K562 (cell line): ENCODE measurements around the gene LTBP1. TPM values are rescaled to one million over a fixed set of nuclear protein-coding genes. Genes with fewer than 3 reads are reported as not detected.
A peak's percentile ranks its signal among the peaks of the same experiment; 100 is the strongest.

ENCODE experiments used
- ATAC-seq: fragments of 200-7000 bp; cut with Tn5 transposase; 3 replicates; pipeline ENCODE4 v1.9.1; 2020; ENCODE audit warnings: moderate library complexity
- BruUV-seq: library from RNA; stranded (reverse); fragments of 400-500 nt; replicated peaks from 2 replicates; lab custom pipeline; 2021; lab: Mats Ljungman, UMichigan
- CTCF ChIA-PET: fragments of 300-600 bp; formaldehyde crosslinking; extraction: SDS; loops from one replicate; lab custom pipeline; 2021; ENCODE audit warnings: low intra/inter-chr PET ratio; lab: Yijun Ruan, JAX
- POLR2A ChIA-PET: fragments of 300-600, 350-650 bp; sonication (Branson Sonifier 250); formaldehyde crosslinking; extraction: SDS; loops from one replicate; lab custom pipeline; 2021; ENCODE audit warnings: antibody characterized with exemption, inconsistent platforms; lab: Yijun Ruan, JAX
- DNase-seq, 4 experiments: peaks; one replicate each; pipeline versions ENCODE4 v3.0.0 to v3.0.0-alpha.2; 2011 to 2018; ENCODE audit warnings: low spot score in 3 of 4, mixed read lengths in 3 of 4; ENCODE audit errors: extremely low read depth in 1 of 4
- FAIRE-seq: peaks from 2 replicates; lab custom pipeline; 2011; peaks lifted over from hg19 to GRCh38; lab: Jason Lieb, UNC
- H2AFZ ChIP-seq: 2 replicates; pipeline ENCODE4 v1.6.0; 2011; ENCODE audit warnings: low read depth, low read length, control low read depth, inconsistent platforms
- H3K27ac ChIP-seq: fragments of 200-600 bp; 3 replicates; pipeline ENCODE4 v1.8.0; 2011; ENCODE audit warnings: low read depth, mild to moderate bottlenecking, control low read depth, inconsistent platforms, low read length, moderate library complexity, mixed read lengths; ENCODE audit errors: extremely low read depth
- H3K27me3 ChIP-seq, 2 experiments: fragments of 300-600 bp in 1 of 2; 2 replicates in 1 of 2; 3 replicates in 1 of 2; pipeline versions ENCODE4 v1.6.0 to v1.8.0; 2011; ENCODE audit warnings: inconsistent platforms in 2 of 2, low read length in 2 of 2, mild to moderate bottlenecking in 1 of 2, mixed read lengths in 1 of 2, moderate library complexity in 1 of 2; ENCODE audit not compliant: control insufficient read depth in 2 of 2, insufficient read depth in 2 of 2
- H3K36me3 ChIP-seq: fragments of 300-600 bp; 3 replicates; pipeline ENCODE4 v1.8.0; 2011; ENCODE audit warnings: mild to moderate bottlenecking, low read length, inconsistent platforms; ENCODE audit not compliant: control insufficient read depth, insufficient read depth
- H3K4me1 ChIP-seq, 2 experiments: fragments of 200-600 bp in 1 of 2; replicated peaks in 1 of 2; 2 replicates in 1 of 2; 3 replicates in 1 of 2; pipeline versions ENCODE4 v1.5.1 to v1.8.0; 2011; ENCODE audit warnings: inconsistent platforms in 2 of 2, low read length in 2 of 2, mild to moderate bottlenecking in 1 of 2, mixed read lengths in 1 of 2, moderate library complexity in 1 of 2; ENCODE audit not compliant: control insufficient read depth in 2 of 2, insufficient read depth in 2 of 2
- H3K4me2 ChIP-seq: 2 replicates; pipeline ENCODE4 v1.6.1; 2011; ENCODE audit warnings: low read length, control low read depth, inconsistent platforms, mixed read lengths; ENCODE audit not compliant: insufficient read depth
- H3K4me3 ChIP-seq: fragments of 200-600 bp; sonication (generic), shearing (Covaris generic); 2 replicates; pipeline ENCODE4 v1.5.1; 2016; ENCODE audit warnings: control low read depth, inconsistent platforms
- H3K79me2 ChIP-seq: fragments of 200-600 bp; 3 replicates; pipeline ENCODE4 v1.8.0; 2011; ENCODE audit warnings: low read length, inconsistent platforms; ENCODE audit not compliant: control insufficient read depth, insufficient read depth
- H3K9ac ChIP-seq, 2 experiments: 2 replicates each; pipeline versions ENCODE4 v1.6.0 to v1.6.1; 2011; ENCODE audit warnings: low read depth in 2 of 2, low read length in 2 of 2, control low read depth in 1 of 2, inconsistent platforms in 1 of 2, mild to moderate bottlenecking in 1 of 2, mixed read lengths in 1 of 2; ENCODE audit not compliant: insufficient read depth in 1 of 2
- H3K9me1 ChIP-seq: one replicate; pipeline ENCODE4 v1.6.0; 2011; ENCODE audit warnings: inconsistent platforms, mild to moderate bottlenecking, low read length, moderate library complexity; ENCODE audit not compliant: control insufficient read depth, insufficient read depth
- H3K9me3 ChIP-seq: replicated peaks from 2 replicates; pipeline ENCODE4 v1.5.1; 2011; ENCODE audit warnings: low read depth, low read length, inconsistent platforms; ENCODE audit not compliant: control insufficient read depth, insufficient read depth
- H4K20me1 ChIP-seq: replicated peaks from 2 replicates; pipeline ENCODE4 v1.6.1; 2011; ENCODE audit warnings: low read length, inconsistent platforms, mixed read lengths; ENCODE audit not compliant: control insufficient read depth, insufficient read depth
- ARID3A ChIP-seq: IDR thresholded peaks from 2 replicates; pipeline ENCODE4 v1.6.1; 2012; ENCODE audit warnings: low read depth, low read length, improper control_type of control experiment, borderline replicate concordance
- GTF2B ChIP-seq: IDR thresholded peaks from 2 replicates; pipeline ENCODE4 v1.6.1; 2011; ENCODE audit not compliant: insufficient read length; ENCODE audit errors: extremely low read depth
- NR2C1 ChIP-seq, 2 experiments: fragments of 450-650 bp; IDR thresholded peaks; 2 replicates each; pipeline ENCODE4 v1.6.1; 2017; ENCODE audit warnings: mild to moderate bottlenecking in 2 of 2, antibody characterized with exemption in 1 of 2, inconsistent platforms in 1 of 2, missing compliant biosample characterization in 1 of 2, missing genetic modification characterization in 1 of 2
- PTBP1 ChIP-seq: fragments of 200-400 bp; formaldehyde crosslinking; IDR thresholded peaks from 2 replicates; pipeline ENCODE4 v1.6.1; 2017; ENCODE audit warnings: low read depth, low read length
- PTRF ChIP-seq: fragments of 450-650 bp; IDR thresholded peaks from 2 replicates; pipeline ENCODE4 v1.6.1; 2016; ENCODE audit warnings: mild to moderate bottlenecking, missing genetic modification characterization, missing compliant biosample characterization
- PYGO2 ChIP-seq: fragments of 450-650 bp; IDR thresholded peaks from 2 replicates; pipeline ENCODE4 v1.6.1; 2016; ENCODE audit warnings: mild to moderate bottlenecking, missing genetic modification characterization, moderate library complexity, missing compliant biosample characterization
- SMAD2 ChIP-seq: fragments of 150-350 bp; IDR thresholded peaks from 2 replicates; pipeline ENCODE4 v1.6.1; 2014; ENCODE audit warnings: low read depth, mild to moderate bottlenecking, low read length
- SUPT5H ChIP-seq: fragments of 450-650 bp; IDR thresholded peaks from 2 replicates; pipeline ENCODE4 v1.6.1; 2016
- TAF9B ChIP-seq: fragments of 450-650 bp; IDR thresholded peaks from 2 replicates; pipeline ENCODE4 v1.6.1; 2018; ENCODE audit warnings: mild to moderate bottlenecking; ENCODE audit not compliant: partially characterized antibody
- USF2 ChIP-seq: sonication (generic); formaldehyde crosslinking; IDR thresholded peaks from 2 replicates; pipeline ENCODE4 v1.5.0; 2020; ENCODE audit warnings: missing genetic modification reagents
- ZBTB9 ChIP-seq: fragments of 450-650 bp; formaldehyde crosslinking; IDR thresholded peaks from 2 replicates; pipeline ENCODE4 v1.4.0; 2020; ENCODE audit warnings: mild to moderate bottlenecking, moderate library complexity
- ZHX1 ChIP-seq: fragments of 150-350 bp; conservative IDR thresholded peaks from 2 replicates; pipeline ENCODE4 v1.6.1; 2014; ENCODE audit warnings: low read length
- WGBS: fragments of 100-300 bp; shearing (Covaris generic); methylation state at CpG from one replicate; pipeline ENCODE4 v1.1.6; 2016; ENCODE audit warnings: low coverage, mixed read lengths; ENCODE audit not compliant: insufficient coverage; ENCODE audit errors: missing lambda C conversion rate; 5-methylcytosine and 5-hydroxymethylcytosine counted together
- in situ Hi-C: fragments of 300-500 bp; cut with MboI; formaldehyde crosslinking; loops from 4 replicates; pipeline ENCODE4 v1.15.0; 2018; ENCODE audit warnings: inconsistent platforms, mixed read lengths
- intact Hi-C: fragments of 100-400 bp; cut with micrococcal nuclease; formaldehyde crosslinking; loops from 2 replicates; pipeline ENCODE4 v1.14.2; 2022
- polyA plus RNA-seq, 8 experiments: library from polyadenylated mRNA; depleted of rRNA in 4 of 8; stranded (reverse) in 5 of 8; unstranded in 3 of 8; fragments of >200 nt; fragmentation: Nextera tagmentation in 2 of 8; fragmentation: Illumina TruSeq in 1 of 8; extraction: Ambion mirVana in 2 of 8; extraction: Trizol in 1 of 8; gene quantifications; 2 replicates each; pipeline versions ENCODE4 v1.2.1 to v1.2.3, GENCODE V29; 2011 to 2014; ENCODE audit warnings: inconsistent platforms in 1 of 8, missing spikeins in 1 of 8
- total RNA-seq, 7 experiments: library from RNA; depleted of rRNA in 6 of 7; stranded (reverse); fragments of >200 nt in 6 of 7; fragmentation: Illumina TruSeq in 2 of 7; extraction: Trizol in 2 of 7; gene quantifications; 2 replicates each; pipeline versions ENCODE4 v1.2.1 to v1.2.3, GENCODE V29; 2011 to 2021; ENCODE audit warnings: low replicate concordance in 1 of 7

LTBP1 gene
- total and polyA plus RNA-seq, 9 of the 15 experiments (the other 6 are each of a cell fraction or from before 2014, with no cell fraction given): 3.6 to 16.4 (median 8.5) TPM

- peak; percentile 78; the same call in 1 of the 2 replicates for TF ChIP-seq ARID3A
- TF ChIP-seq PYGO2: no peak
- TF ChIP-seq NR2C1 (IDR thresholded peaks at IDR 0.05): peak; percentile 10; the same call in 1 of the 2 replicates
- TF ChIP-seq NR2C1 (tag; IDR thresholded peaks at IDR 0.05): peak; percentile 69; the same call in 1 of the 2 replicates
- no peak for TF ChIP-seq SMAD2
- 0 out of 2 replicates have a peak, but pooled peaks have one; percentile 31 for TF ChIP-seq ZBTB9
- TF ChIP-seq, all 486 proteins: peak for 110
Measured at GRCh38 chr2:32960647-32961403, 14.1 kb downstream of the LTBP1 start (continued).

- Histone ChIP-seq H3K27me3 (no peaks in the 10 kb centered on the region), H3K4me1 (peaks cover 6 to 19% of the 10 kb centered on the region in 2 experiments; a peak in 4 of 5 replicates), H3K9ac (no peak overlapping the region), H3K4me2 (no peak overlapping the region), H3K36me3 (no peaks in the 10 kb centered on the region), H3K27ac (no peak overlapping the region), H3K9me1 (no peaks in the 10 kb centered on the region), H3K79me2 (peaks cover 6% of the 10 kb centered on the region; the same call in 1 of the 3 replicates), H2AFZ (no peak overlapping the region), H3K4me3 (no peak overlapping the region), H4K20me1 (no peaks in the 10 kb centered on the region), H3K9me3 (no peaks in the 10 kb centered on the region)
- FAIRE-seq: no peak
- ChIA-PET CTCF (no interaction called here), POLR2A (interaction anchor here (0.6 kb wide), 1 partner anchor 12 kb away, joined by 3 read pairs; no protein-coding TSS in a partner anchor)
- DNase-seq: no peak
- in situ Hi-C loops (no loop called here), intact Hi-C loops (loop anchor here (5.0 kb wide), 1 partner anchor 60 kb away; no protein-coding TSS in a partner anchor)
- no peak for ATAC-seq
- BruUV-seq: no TSS peak
- 72% methylated on average over 3 of the region's 3 CpGs for WGBS
- TF ChIP-seq TAF9B (no peak), ZHX1 (no peak), PTBP1 (no peak), SUPT5H (no peak), GTF2B (no peak), USF2 (CRISPR knock-in tag) (no peak), PTRF (no peak)
Measured at GRCh38 chr2:32962690-32963089, 15.9 kb downstream of the LTBP1 start.
